WI38 (cell line): ENCODE measurements around the gene PLA2R1.

ENCODE experiments used
- H3K4me3 ChIP-seq: 2 replicates; pipeline ENCODE4 v1.5.1; 2011; ENCODE audit warnings: low read depth, mild to moderate bottlenecking, control low read depth, low read length
- CTCF ChIP-seq: IDR thresholded peaks from 2 replicates; pipeline ENCODE4 v1.5.1; 2012; ENCODE audit warnings: low read depth, mild to moderate bottlenecking, control low read depth, low read length

Gene PLA2R1

GRCh38 chr2:159904959-159905305, 157.5 kb downstream of the PLA2R1 start:
- no peak for TF ChIP-seq CTCF
- no peak overlapping the region for H3K4me3 ChIP-seq

- no peak within 1 kb of the TSS for H3K4me3 ChIP-seq
- TF ChIP-seq CTCF: no peak
Measured at GRCh38 chr2:159904127-159904958, 158.1 kb downstream of the PLA2R1 start, which contains the start of gene LY75. TSS of gene LY75 (minus strand) at chr2:159904756.

GRCh38 chr2:159903443-159904126, 158.8 kb downstream of the PLA2R1 start:
- H3K4me3 ChIP-seq: no peak overlapping the region
- TF ChIP-seq CTCF: no peak

DNA sequence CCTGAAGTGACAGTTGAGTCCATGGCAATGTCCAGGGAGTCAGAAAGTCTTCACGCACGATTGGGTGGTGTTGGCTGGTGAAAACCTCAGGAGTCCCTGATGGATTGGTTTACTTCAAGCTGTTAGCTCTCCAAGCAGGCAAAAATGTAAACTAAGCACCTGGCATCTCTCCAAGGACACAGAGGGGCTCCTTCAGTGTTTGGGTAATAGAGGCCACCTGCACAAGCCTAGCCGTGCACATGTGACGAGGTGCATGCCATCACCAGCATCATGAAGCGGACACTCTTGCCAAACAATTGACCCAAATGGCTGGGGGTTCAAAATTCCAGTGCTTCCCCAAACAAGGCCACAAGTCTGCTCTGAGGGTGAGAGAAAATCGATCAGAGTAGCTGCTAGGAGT, 159.7 kb downstream of the PLA2R1 start:
- H3K4me3 ChIP-seq: no peak overlapping the region
- TF ChIP-seq CTCF: no peak

- no peak for TF ChIP-seq CTCF
- no peak overlapping the region for H3K4me3 ChIP-seq
Measured at GRCh38 chr2:159900343-159900742, 162.1 kb downstream of the PLA2R1 start.

DNA sequence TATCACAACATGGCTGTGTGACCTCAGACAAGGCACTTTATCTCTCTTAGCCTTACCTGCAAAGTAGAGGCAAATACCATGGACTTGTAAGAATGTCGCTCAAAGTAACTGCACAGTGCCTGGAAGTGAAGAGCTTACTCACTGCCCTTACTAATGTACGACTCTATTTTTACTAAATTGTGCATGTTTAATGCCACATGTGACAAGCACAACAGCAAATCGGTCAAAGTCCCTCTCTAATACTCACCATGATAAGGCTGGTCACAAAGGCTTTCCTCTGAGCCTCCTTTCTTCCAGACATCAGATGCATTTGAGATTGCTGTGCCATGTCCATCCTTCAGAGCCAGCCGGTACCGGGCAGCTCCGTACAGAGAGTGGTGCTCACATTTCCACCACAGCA, 164.0 kb downstream of the PLA2R1 start:
- TF ChIP-seq CTCF: no peak
- H3K4me3 ChIP-seq: no peak overlapping the region

DNA sequence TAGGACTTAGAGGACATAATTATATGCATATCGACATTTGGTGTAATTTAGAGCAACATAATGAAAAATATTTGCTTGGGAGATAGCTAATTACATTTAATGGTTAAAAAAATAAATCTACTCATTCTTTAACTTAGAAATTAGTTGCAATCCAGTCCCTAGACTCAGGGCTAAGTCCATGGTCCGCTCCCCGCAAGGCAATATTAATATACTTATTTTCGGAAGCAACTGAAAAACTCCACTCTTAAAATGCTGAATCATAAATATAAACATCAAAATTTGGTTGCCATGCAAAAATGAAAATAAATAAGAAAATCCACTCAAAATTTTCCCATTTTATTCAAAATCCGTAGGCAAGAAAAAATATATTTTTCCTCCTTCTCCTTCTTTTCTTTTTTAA, 164.7 kb downstream of the PLA2R1 start:
- no peak overlapping the region for H3K4me3 ChIP-seq
- no peak for TF ChIP-seq CTCF
